DND-41 (cell line): Measurements from ENCODE around the gene CFAP44.
"Not testable (repeated sequence)": the region's sequence is repeated elsewhere in the genome, so short reads cannot be mapped to it uniquely, and the experiment has no call there.

Experiments used
- ATAC-seq: fragments of 200-7000 bp; cut with Tn5 transposase; 3 replicates; pipeline ENCODE4 v1.9.1; 2021; ENCODE audit warnings: low read depth; ENCODE audit not compliant: insufficient read depth
- DNase-seq: peaks from one replicate; pipeline ENCODE4 v3.0.0-alpha.2; 2020
- H2AFZ ChIP-seq: 2 replicates; pipeline ENCODE4 v1.6.0; 2012; ENCODE audit warnings: low read depth, low read length
- H3K27ac ChIP-seq: 2 replicates; pipeline ENCODE4 v1.5.1; 2012; ENCODE audit warnings: low read length, inconsistent platforms
- H3K27me3 ChIP-seq: fragments of 200-600 bp; sonication (generic); 2 replicates; pipeline ENCODE4 v1.6.0; 2012; ENCODE audit warnings: low read length, mild to moderate bottlenecking, inconsistent platforms; ENCODE audit not compliant: insufficient read depth, poor library complexity
- H3K36me3 ChIP-seq: 2 replicates; pipeline ENCODE4 v1.5.1; 2012; ENCODE audit warnings: low read length, inconsistent platforms; ENCODE audit not compliant: insufficient read depth
- H3K4me1 ChIP-seq: 2 replicates; pipeline ENCODE4 v1.5.1; 2012; ENCODE audit warnings: mild to moderate bottlenecking, low read length; ENCODE audit not compliant: insufficient read depth
- H3K4me2 ChIP-seq: 2 replicates; pipeline ENCODE4 v1.6.0; 2012; ENCODE audit warnings: mild to moderate bottlenecking, moderate library complexity, low read length, inconsistent platforms; ENCODE audit not compliant: insufficient read depth
- H3K4me3 ChIP-seq, 2 experiments: fragments of 200-600 bp in 1 of 2; shearing (Covaris generic) in 1 of 2; 2 replicates each; pipeline ENCODE4 v1.5.1; 2012 to 2016; ENCODE audit warnings: inconsistent platforms in 2 of 2, low read length in 2 of 2, mild to moderate bottlenecking in 2 of 2, low read depth in 1 of 2, moderate library complexity in 1 of 2
- H3K79me2 ChIP-seq: 2 replicates; pipeline ENCODE4 v1.6.0; 2012; ENCODE audit warnings: low read length, inconsistent platforms; ENCODE audit not compliant: insufficient read depth
- H3K9ac ChIP-seq: 2 replicates; pipeline ENCODE4 v1.6.0; 2012; ENCODE audit warnings: low read depth, mild to moderate bottlenecking, inconsistent platforms, low read length, moderate library complexity
- H3K9me3 ChIP-seq: 2 replicates; pipeline ENCODE4 v1.5.1; 2012; ENCODE audit warnings: low read length, moderate library complexity, mild to moderate bottlenecking, inconsistent platforms; ENCODE audit not compliant: insufficient read depth, severe bottlenecking
- H4K20me1 ChIP-seq: 2 replicates; pipeline ENCODE4 v1.6.0; 2012; ENCODE audit warnings: low read length; ENCODE audit not compliant: insufficient read depth
- CTCF ChIP-seq: IDR thresholded peaks from 2 replicates; pipeline ENCODE4 v1.5.1; 2012; ENCODE audit warnings: borderline replicate concordance, low read length, moderate library complexity, mild to moderate bottlenecking; ENCODE audit not compliant: poor library complexity, severe bottlenecking; ENCODE audit errors: extremely low read depth
- EZH2 ChIP-seq: IDR thresholded peaks from 3 replicates; pipeline ENCODE4 v1.6.1; 2012; ENCODE audit warnings: borderline replicate concordance, low read depth, mild to moderate bottlenecking, moderate library complexity, low read length, inconsistent platforms; ENCODE audit not compliant: severe bottlenecking

The CFAP44 gene

GRCh38 chr3:113461488-113461887, 20.2 kb upstream of the CFAP44 start:
- Histone ChIP-seq H3K4me1 (no peaks in the 10 kb centered on the region), H3K79me2 (no peaks in the 10 kb centered on the region), H3K27ac (no peak overlapping the region), H3K36me3 (peaks cover 47% of the 10 kb centered on the region), H2AFZ (no peak overlapping the region), H3K9ac (no peak overlapping the region), H3K4me3 (no peak overlapping the region), H3K4me2 (no peak overlapping the region), H3K27me3 (no peaks in the 10 kb centered on the region), H4K20me1 (no peaks in the 10 kb centered on the region), H3K9me3 (no peaks in the 10 kb centered on the region)
- TF ChIP-seq EZH2 = no peak
- no peak for TF ChIP-seq CTCF
- DNase-seq = no peak
- no peak for ATAC-seq

- H3K9me3 ChIP-seq, H3K79me2 ChIP-seq, ATAC-seq, H3K4me3 ChIP-seq, H3K4me1 ChIP-seq, H3K4me2 ChIP-seq, H3K27ac ChIP-seq, H3K27me3 ChIP-seq, H3K9ac ChIP-seq, H2AFZ ChIP-seq, DNase-seq, H4K20me1 ChIP-seq: not testable (repeated sequence)
- H3K36me3 ChIP-seq = peaks cover 31% of the 10 kb centered on the region
Measured at GRCh38 chr3:113458554-113458953, 17.3 kb upstream of the CFAP44 start.

- no peaks in the 10 kb centered on the region for H3K79me2 ChIP-seq
- ATAC-seq = no peak
- H3K9ac ChIP-seq = no peak overlapping the region
- H3K27ac ChIP-seq = no peak overlapping the region
- no peaks in the 10 kb centered on the region for H3K9me3 ChIP-seq
- H3K27me3 ChIP-seq = no peaks in the 10 kb centered on the region
- no peaks in the 10 kb centered on the region for H4K20me1 ChIP-seq
- TF ChIP-seq CTCF = no peak
- no peak for TF ChIP-seq EZH2
- no peak for DNase-seq
- peaks cover 43% of the 10 kb centered on the region for H3K36me3 ChIP-seq
- H3K4me1 ChIP-seq = no peaks in the 10 kb centered on the region
- no peak overlapping the region for H2AFZ ChIP-seq
- H3K4me2 ChIP-seq = no peak overlapping the region
- no peak overlapping the region for H3K4me3 ChIP-seq
Measured at GRCh38 chr3:113455446-113455845, 14.2 kb upstream of the CFAP44 start.

GRCh38 chr3:113454630-113455029, 13.3 kb upstream of the CFAP44 start:
- no peak for ATAC-seq
- TF ChIP-seq CTCF (no peak), EZH2 (no peak)

More at GRCh38 chr3:113454630-113455029, 13.3 kb upstream of the CFAP44 start:
- Histone ChIP-seq H3K4me2 (no peak overlapping the region), H3K4me1 (no peaks in the 10 kb centered on the region), H4K20me1 (no peaks in the 10 kb centered on the region), H3K27ac (no peak overlapping the region), H2AFZ (no peak overlapping the region), H3K36me3 (peaks cover 35% of the 10 kb centered on the region), H3K27me3 (no peaks in the 10 kb centered on the region), H3K4me3 (no peak overlapping the region), H3K9me3 (no peaks in the 10 kb centered on the region), H3K79me2 (no peaks in the 10 kb centered on the region), H3K9ac (no peak overlapping the region)
- no peak for DNase-seq
